ENCODE results near the gene HMOX2.

DNA sequence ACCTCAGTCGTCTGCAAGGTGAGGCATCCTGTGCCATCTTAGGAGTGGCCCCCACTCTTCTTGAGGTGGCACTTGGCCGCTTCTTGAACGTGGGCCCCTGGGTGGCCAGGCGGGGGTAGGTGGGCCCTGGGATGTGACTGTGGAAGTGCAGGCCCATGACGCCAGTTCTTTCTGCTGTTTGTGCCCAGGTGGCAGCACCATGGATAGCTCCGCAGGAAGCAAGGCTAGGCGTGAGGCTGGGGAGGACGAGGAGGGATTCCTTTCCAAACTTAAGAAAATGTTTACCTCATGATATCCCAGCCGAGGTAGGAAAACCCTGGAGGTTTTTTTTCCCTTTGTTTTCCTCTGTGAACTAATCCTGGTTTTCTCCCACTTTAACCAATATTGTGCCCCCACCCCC lies 21.6 kb upstream of the HMOX2 start:
- no peak for TF ChIP-seq POLR2A (IDR thresholded peaks at IDR 0.05)
- TF ChIP-seq, protein P1, sequence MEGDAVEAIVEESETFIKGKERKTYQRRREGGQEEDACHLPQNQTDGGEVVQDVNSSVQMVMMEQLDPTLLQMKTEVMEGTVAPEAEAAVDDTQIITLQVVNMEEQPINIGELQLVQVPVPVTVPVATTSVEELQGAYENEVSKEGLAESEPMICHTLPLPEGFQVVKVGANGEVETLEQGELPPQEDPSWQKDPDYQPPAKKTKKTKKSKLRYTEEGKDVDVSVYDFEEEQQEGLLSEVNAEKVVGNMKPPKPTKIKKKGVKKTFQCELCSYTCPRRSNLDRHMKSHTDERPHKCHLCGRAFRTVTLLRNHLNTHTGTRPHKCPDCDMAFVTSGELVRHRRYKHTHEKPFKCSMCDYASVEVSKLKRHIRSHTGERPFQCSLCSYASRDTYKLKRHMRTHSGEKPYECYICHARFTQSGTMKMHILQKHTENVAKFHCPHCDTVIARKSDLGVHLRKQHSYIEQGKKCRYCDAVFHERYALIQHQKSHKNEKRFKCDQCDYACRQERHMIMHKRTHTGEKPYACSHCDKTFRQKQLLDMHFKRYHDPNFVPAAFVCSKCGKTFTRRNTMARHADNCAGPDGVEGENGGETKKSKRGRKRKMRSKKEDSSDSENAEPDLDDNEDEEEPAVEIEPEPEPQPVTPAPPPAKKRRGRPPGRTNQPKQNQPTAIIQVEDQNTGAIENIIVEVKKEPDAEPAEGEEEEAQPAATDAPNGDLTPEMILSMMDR (IDR thresholded peaks at IDR 0.05), result no peak
